Lower leg skin (tissue), 4 donors: ENCODE data around the gene ADAMTSL1. TPM values are rescaled to one million over a fixed set of nuclear protein-coding genes. Genes with fewer than 3 reads are reported as not detected.

Experiments used
- DNase-seq, 2 donors: peaks; one replicate each; pipeline ENCODE4 v3.0.0-alpha.2; 2019; ENCODE audit warnings: low spot score in 2 of 2
- H3K4me3 ChIP-seq: fragments of 200-600 bp; sonication (generic); 2 replicates; pipeline ENCODE4 v1.5.1; 2017; ENCODE audit warnings: mild to moderate bottlenecking, low read depth; ENCODE audit not compliant: poor library complexity, severe bottlenecking
- CTCF ChIP-seq, 3 donors: fragments of 450-650 bp; IDR thresholded peaks; one replicate each; pipeline ENCODE4 v1.5.1; 2016; ENCODE audit warnings: antibody characterized with exemption in 3 of 3, mild to moderate bottlenecking in 3 of 3, moderate library complexity in 2 of 3
- POLR2A ChIP-seq, 2 donors: fragments of 450-650 bp; IDR thresholded peaks; one replicate each; pipeline ENCODE4 v1.6.1; 2016 to 2017; ENCODE audit warnings: antibody characterized with exemption in 2 of 2, mild to moderate bottlenecking in 1 of 2, moderate library complexity in 1 of 2
- WGBS, 2 donors: methylation state at CpG; one replicate each; pipeline ENCODE4 v1.1.5; 2018; 5-methylcytosine and 5-hydroxymethylcytosine counted together
- intact Hi-C: fragments of 100-400 bp; cut with DNase I; formaldehyde crosslinking; loops from one replicate; pipeline ENCODE4 v1.15.0; 2023; ENCODE audit warnings: low total_unique reads
- total RNA-seq, 4 donors: library from RNA; depleted of rRNA; stranded (reverse); fragments of >200 nt; gene quantifications; one replicate each; pipeline ENCODE4 v1.1.0, GENCODE V29; 2016

ADAMTSL1 gene
- total RNA-seq, 4 donors from 2014 or later = 1.2 to 3.6 (median 1.9) TPM

- TF ChIP-seq POLR2A (IDR thresholded peaks at IDR 0.05) (no peak), CTCF (IDR thresholded peaks at IDR 0.05) (no peak)
- WGBS, 2 donors = 74 to 85% methylated on average over 2 of the region's 2 CpGs
- H3K4me3 ChIP-seq = no peak overlapping the region
- intact Hi-C loops = no loop called here
- DNase-seq = no peak
Measured at GRCh38 chr9:18743971-18744370, 270.0 kb downstream of the ADAMTSL1 start.

- TF ChIP-seq CTCF (IDR thresholded peaks at IDR 0.05) = no peak
- no peak for DNase-seq
- intact Hi-C loops = no loop called here
- whole genome bisulfite sequencing, 2 donors = 75 to 79% methylated on average over 2 of the region's 2 CpGs
- H3K4me3 ChIP-seq = no peak overlapping the region
Measured at GRCh38 chr9:18745710-18746109, 271.8 kb downstream of the ADAMTSL1 start.

- WGBS, 2 donors = 38 to 50% methylated on average over 1 of the region's 1 CpG
- no peak for DNase-seq
- intact Hi-C loops = no loop called here
- no peak overlapping the region for H3K4me3 ChIP-seq
- TF ChIP-seq CTCF (IDR thresholded peaks at IDR 0.05) (no peak), POLR2A (IDR thresholded peaks at IDR 0.05) (no peak)
Measured at GRCh38 chr9:18746631-18747030, 272.7 kb downstream of the ADAMTSL1 start.

- 60 to 61% methylated on average over 3 of the region's 3 CpGs for WGBS, 2 donors
- intact Hi-C loops = no loop called here
Measured at GRCh38 chr9:18747595-18747994, 273.6 kb downstream of the ADAMTSL1 start.

GRCh38 chr9:18748251-18748701 is 274.3 kb downstream of the ADAMTSL1 start:
- intact Hi-C loops = no loop called here
- DNase-seq = no peak
- WGBS, 2 donors = 84 to 86% methylated on average over 1 of the region's 1 CpG
- TF ChIP-seq POLR2A (IDR thresholded peaks at IDR 0.05) = no peak
- no peak for TF ChIP-seq CTCF (IDR thresholded peaks at IDR 0.05)
- no peak overlapping the region for H3K4me3 ChIP-seq

More at GRCh38 chr9:18747595-18747994, 273.6 kb downstream of the ADAMTSL1 start:
- no peak overlapping the region for H3K4me3 ChIP-seq
- no peak for DNase-seq
- TF ChIP-seq CTCF (IDR thresholded peaks at IDR 0.05) = no peak
- no peak for TF ChIP-seq POLR2A (IDR thresholded peaks at IDR 0.05)

- no peak overlapping the region for H3K4me3 ChIP-seq
- TF ChIP-seq CTCF (IDR thresholded peaks at IDR 0.05) (no peak), POLR2A (IDR thresholded peaks at IDR 0.05) (no peak)
- intact Hi-C loops = no loop called here
- no peak for DNase-seq
- 91 to 100% methylated on average over 1 of the region's 1 CpG for WGBS, 2 donors
Measured at GRCh38 chr9:18749711-18750110, 275.8 kb downstream of the ADAMTSL1 start.
